Endodermal cell (in vitro differentiated cells): ENCODE measurements around the gene PLA2G2E. TPM values are rescaled to one million over a fixed set of nuclear protein-coding genes. Genes with fewer than 3 reads are reported as not detected.

Experiments used
- DNase-seq: peaks from one replicate; pipeline ENCODE4 v3.0.0-alpha.2; 2017
- H3K27ac ChIP-seq: 2 replicates; pipeline ENCODE4 v1.5.1; 2013; ENCODE audit warnings: mild to moderate bottlenecking, low read depth, low read length, moderate library complexity
- H3K27me3 ChIP-seq: 2 replicates; pipeline ENCODE4 v1.6.1; 2013; ENCODE audit warnings: mild to moderate bottlenecking, low read length, moderate library complexity; ENCODE audit not compliant: insufficient read depth, control insufficient read depth, poor library complexity, severe bottlenecking
- H3K36me3 ChIP-seq: 2 replicates; pipeline ENCODE4 v1.7.0; 2013; ENCODE audit warnings: mild to moderate bottlenecking, low read length, moderate library complexity; ENCODE audit not compliant: control insufficient read depth, insufficient read depth
- H3K4me1 ChIP-seq: one replicate; pipeline ENCODE4 v1.7.0; 2013; ENCODE audit warnings: low read length; ENCODE audit not compliant: control insufficient read depth, insufficient read depth
- H3K4me3 ChIP-seq: 2 replicates; pipeline ENCODE4 v1.5.1; 2013; ENCODE audit warnings: mild to moderate bottlenecking, low read length, moderate library complexity
- H3K9ac ChIP-seq: 2 replicates; pipeline ENCODE4 v1.6.1; 2013; ENCODE audit warnings: mild to moderate bottlenecking, low read length, moderate library complexity; ENCODE audit not compliant: poor library complexity, severe bottlenecking; ENCODE audit errors: extremely low read depth
- H3K9me3 ChIP-seq: 2 replicates; pipeline ENCODE4 v1.6.1; 2013; ENCODE audit warnings: mild to moderate bottlenecking, low read length, moderate library complexity; ENCODE audit not compliant: control insufficient read depth
- H3K27ac Mint-ChIP-seq: 2 replicates; pipeline ENCODE4 v1.8.0; 2020; ENCODE audit warnings: mixed read lengths
- H3K27me3 Mint-ChIP-seq: 2 replicates; pipeline ENCODE4 v1.8.0; 2021; ENCODE audit warnings: mild to moderate bottlenecking, mixed read lengths; ENCODE audit not compliant: insufficient read depth
- H3K36me3 Mint-ChIP-seq: 2 replicates; pipeline ENCODE4 v1.8.0; 2020; ENCODE audit warnings: low read depth, mixed read lengths
- H3K4me1 Mint-ChIP-seq: 2 replicates; pipeline ENCODE4 v1.8.0; 2020; ENCODE audit warnings: mixed read lengths
- H3K4me3 Mint-ChIP-seq: 2 replicates; pipeline ENCODE4 v1.8.0; 2020; ENCODE audit warnings: mild to moderate bottlenecking, moderate library complexity, mixed read lengths
- H3K9me3 Mint-ChIP-seq: 2 replicates; pipeline ENCODE4 v1.8.0; 2020; ENCODE audit warnings: mild to moderate bottlenecking, mixed read lengths
- CTCF ChIP-seq: fragments of 200-600 bp; sonication (generic); conservative IDR thresholded peaks from 2 replicates; pipeline ENCODE4 v1.5.0; 2021; ENCODE audit warnings: antibody characterized with exemption, mild to moderate bottlenecking
- WGBS, 2 experiments: methylation state at CpG; one replicate each; pipeline versions ENCODE4 v1.1.5 to v1.1.7; 2013; ENCODE audit warnings: missing lambda C conversion rate in 2 of 2, mixed read lengths in 1 of 2; ENCODE audit not compliant: insufficient coverage in 1 of 2, insufficient read length in 1 of 2; 5-methylcytosine and 5-hydroxymethylcytosine counted together
- total RNA-seq, 2 donors: library from RNA; stranded (reverse); fragmentation: NEBNext Ultra II Directional in 1 of 2; extraction: Animal tissue kit (Norgen Biotek cat#: 25700) in 1 of 2; gene quantifications; 2 replicates in 1 of 2; 3 replicates in 1 of 2; pipeline ENCODE4 v1.2.1, GENCODE V29; 2021

The PLA2G2E gene
- total RNA-seq, 2 donors from 2014 or later: not detected

GRCh38 chr1:19942088-19942487, 18.7 kb upstream of the PLA2G2E start:
- no peaks in the 10 kb centered on the region for H3K36me3 ChIP-seq
- peaks cover 9% of the 10 kb centered on the region for H3K4me1 ChIP-seq
- Mint-ChIP-seq H3K4me1 (peaks cover 16% of the 10 kb centered on the region), H3K27ac (no peak overlapping the region), H3K4me3 (no peak overlapping the region), H3K36me3 (no peaks in the 10 kb centered on the region), H3K9me3 (peaks cover 15% of the 10 kb centered on the region), H3K27me3 (peaks cover 2% of the 10 kb centered on the region)
- 86 to 100% methylated on average over 3 of the region's 3 CpGs for WGBS, 2 experiments
- H3K9ac ChIP-seq: no peak overlapping the region
- H3K27ac ChIP-seq: no peak overlapping the region
- TF ChIP-seq CTCF: no peak
- DNase-seq: no peak
- no peaks in the 10 kb centered on the region for H3K27me3 ChIP-seq
- H3K4me3 ChIP-seq: no peak overlapping the region
- peaks cover 11% of the 10 kb centered on the region for H3K9me3 ChIP-seq

GRCh38 chr1:19941206-19941568, 17.8 kb upstream of the PLA2G2E start:
- Histone ChIP-seq H3K27ac (peak overlapping the region; percentile 69), H3K9ac (no peak overlapping the region), H3K4me3 (no peak overlapping the region), H3K36me3 (no peaks in the 10 kb centered on the region), H3K27me3 (no peaks in the 10 kb centered on the region), H3K9me3 (peaks cover 11% of the 10 kb centered on the region), H3K4me1 (peaks cover 7% of the 10 kb centered on the region)
- H3K27ac Mint-ChIP-seq: no peak overlapping the region
- no peaks in the 10 kb centered on the region for H3K36me3 Mint-ChIP-seq
- WGBS, 2 experiments: 90 to 100% methylated on average over 1 to 3 of the region's 3 CpGs
- peaks cover 2% of the 10 kb centered on the region for H3K27me3 Mint-ChIP-seq
- peaks cover 15% of the 10 kb centered on the region for H3K9me3 Mint-ChIP-seq
- H3K4me3 Mint-ChIP-seq: no peak overlapping the region
- peaks cover 18% of the 10 kb centered on the region for H3K4me1 Mint-ChIP-seq
- TF ChIP-seq CTCF: no peak
- DNase-seq: no peak

- H3K27ac ChIP-seq: peak overlapping the region; percentile 69
Observed at GRCh38 chr1:19940486-19941205, 17.2 kb upstream of the PLA2G2E start.

More at GRCh38 chr1:19940486-19941205, 17.2 kb upstream of the PLA2G2E start:
- DNase-seq: no peak
- H3K9me3 Mint-ChIP-seq: peaks cover 15% of the 10 kb centered on the region
- peaks cover 3% of the 10 kb centered on the region for H3K4me1 ChIP-seq
- H3K27ac Mint-ChIP-seq: no peak overlapping the region
- H3K4me3 Mint-ChIP-seq: no peak overlapping the region
- H3K27me3 Mint-ChIP-seq: no peaks in the 10 kb centered on the region
- WGBS, 2 experiments: 88 to 93% methylated on average over 3 to 7 of the region's 7 CpGs
- no peaks in the 10 kb centered on the region for H3K27me3 ChIP-seq
- no peak overlapping the region for H3K9ac ChIP-seq
- TF ChIP-seq CTCF: no peak
- H3K4me1 Mint-ChIP-seq: peaks cover 15% of the 10 kb centered on the region
- H3K36me3 Mint-ChIP-seq: no peaks in the 10 kb centered on the region
- H3K9me3 ChIP-seq: peaks cover 11% of the 10 kb centered on the region
- H3K36me3 ChIP-seq: no peaks in the 10 kb centered on the region
- H3K4me3 ChIP-seq: no peak overlapping the region
